NCI-H1436 (cell line): ENCODE data around the gene KLK8.
"Not testable (repeated sequence)": the region's sequence is repeated elsewhere in the genome, so short reads cannot be mapped to it uniquely, and the experiment has no call there.

ENCODE experiments used
- DNase-seq: peaks from one replicate; lab custom pipeline; 2025; lab: John Stamatoyannopoulos, UW

Gene KLK8

DNA sequence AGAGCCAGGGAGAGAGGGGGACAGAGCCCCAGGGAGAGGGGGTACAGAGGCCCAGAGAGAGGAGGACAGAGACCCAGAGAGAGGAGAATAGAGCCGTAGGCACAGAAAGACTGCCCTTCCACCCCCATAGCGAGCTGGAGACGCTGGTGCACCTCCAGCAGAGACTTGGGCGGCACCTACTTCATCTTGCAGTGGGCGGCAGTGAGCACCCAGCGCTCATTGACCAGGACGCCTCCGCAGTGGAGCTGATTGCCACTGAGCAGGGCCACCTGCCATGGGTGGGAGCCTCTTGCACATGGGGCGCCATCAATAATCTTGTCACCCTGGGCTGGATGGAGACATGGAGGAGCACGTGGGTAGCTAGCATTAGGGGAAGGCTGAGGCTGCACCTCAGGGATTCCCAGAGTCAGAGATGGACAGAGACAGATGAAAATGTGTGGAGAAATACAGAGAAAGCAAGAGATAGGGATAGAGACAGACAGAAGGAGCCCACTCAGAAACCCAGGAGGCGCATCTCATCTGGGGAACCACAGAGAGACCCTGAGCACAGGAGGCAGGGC is 19.7 kb downstream of the KLK8 start:
- no peak for DNase-seq

DNA sequence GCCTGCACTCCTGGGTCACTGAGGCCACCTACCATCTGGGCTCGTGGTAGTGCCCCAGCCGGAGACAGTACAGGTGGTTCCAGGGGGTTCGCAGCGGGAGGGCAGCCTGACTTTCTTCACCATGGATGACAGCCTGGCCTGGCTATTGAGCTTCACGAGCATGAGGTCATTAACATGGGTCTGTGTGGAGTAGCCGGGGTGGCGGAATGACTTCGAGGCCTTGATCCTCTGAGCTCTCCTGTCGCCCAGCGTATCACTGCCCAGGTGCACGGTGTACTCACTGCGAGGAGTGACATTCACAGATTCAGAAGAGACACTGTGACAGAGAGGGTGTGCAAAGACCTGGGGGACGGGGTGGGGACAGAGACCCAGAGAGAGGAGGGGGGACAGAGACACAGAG is 21.2 kb downstream of the KLK8 start:
- DNase-seq, result no peak

DNA sequence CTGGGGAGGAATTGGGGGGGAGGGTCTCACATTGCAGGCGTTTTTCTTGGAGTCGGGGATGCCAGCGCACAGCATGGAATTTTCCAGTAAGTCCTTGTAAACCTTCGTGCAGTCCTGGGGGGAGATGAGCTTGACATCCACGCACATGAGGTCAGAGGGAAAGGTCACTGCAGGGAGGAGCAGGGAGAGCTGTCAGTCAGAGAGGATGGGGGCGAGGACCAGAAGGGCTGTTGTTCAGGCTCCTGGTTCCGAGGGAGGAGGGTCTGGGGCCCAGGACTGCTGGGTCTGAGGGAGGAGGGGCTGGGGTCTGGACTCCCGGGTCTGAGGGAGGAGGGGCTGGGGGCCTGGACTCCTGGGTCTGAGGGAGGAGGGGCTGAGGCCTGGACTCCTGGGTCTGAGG is 21.6 kb downstream of the KLK8 start:
- DNase-seq, result no peak

DNA sequence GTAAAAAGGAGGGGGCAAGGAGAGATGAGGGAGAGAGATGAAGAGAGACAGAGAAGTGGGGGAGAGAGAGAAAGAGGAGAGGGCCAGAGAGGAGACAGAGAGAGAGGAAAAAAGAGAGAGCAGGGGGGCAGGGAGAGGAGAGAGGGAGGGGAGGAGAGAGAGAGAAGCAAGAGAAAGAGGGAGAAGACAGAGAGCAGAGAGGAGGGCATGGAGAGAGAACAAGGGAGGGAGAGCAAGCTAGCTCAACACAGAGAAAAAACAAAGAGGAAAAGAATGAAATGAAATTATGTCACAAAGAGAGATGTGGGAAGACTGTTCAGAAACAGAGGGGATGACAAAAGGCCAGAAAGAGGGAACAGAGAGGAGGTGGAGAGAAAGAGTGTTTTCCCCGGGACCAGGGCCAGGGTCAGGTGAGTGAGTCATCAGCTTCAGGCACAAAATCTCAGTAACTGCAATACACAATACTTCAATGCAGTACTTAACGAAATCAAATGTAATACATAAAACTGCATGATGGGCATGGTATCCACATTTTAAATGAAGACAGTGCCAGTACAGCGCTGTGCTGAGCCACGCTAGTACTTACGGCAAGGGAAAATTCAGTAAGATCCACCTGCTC is 22.5 kb downstream of the KLK8 start:
- DNase-seq, result no peak

DNA sequence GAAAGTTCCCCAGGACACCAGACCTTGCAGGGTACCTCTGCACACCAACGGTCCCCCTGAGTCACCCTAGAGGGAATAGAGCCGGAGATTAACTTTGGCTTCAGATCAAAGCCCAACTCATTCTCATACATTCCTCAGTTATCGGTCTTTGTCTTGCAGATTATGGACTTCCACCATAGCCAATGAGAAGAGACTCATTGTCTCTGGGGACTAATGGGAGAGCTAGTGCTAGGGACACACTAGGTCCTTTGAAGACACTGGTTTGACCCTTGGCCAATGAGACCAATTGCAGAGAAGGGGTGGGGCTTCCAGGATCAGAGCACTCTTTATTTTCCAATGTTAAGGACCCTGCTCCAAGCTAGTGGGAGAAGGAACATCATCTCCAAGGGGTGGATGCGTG is 23.8 kb downstream of the KLK8 start:
- no peak for DNase-seq

DNA sequence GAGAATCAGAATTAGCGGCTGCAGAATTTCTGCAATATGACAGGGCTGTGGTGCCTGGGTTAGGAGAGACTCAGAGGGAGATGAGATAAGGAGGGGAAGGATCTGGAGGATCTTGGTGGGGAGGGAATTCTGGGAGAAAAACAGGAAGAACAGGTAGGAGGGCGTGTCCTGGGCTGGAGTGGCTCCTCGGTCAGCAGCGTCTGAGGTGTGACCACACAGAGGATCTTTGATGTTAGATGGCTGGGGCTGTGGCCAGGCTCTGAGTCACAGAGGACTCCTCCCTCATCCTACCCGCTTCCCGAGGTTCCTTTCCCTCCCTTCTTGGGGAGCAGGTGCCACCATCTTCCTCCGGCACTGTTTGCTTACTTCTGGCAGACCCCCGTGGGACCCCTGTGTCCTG is 25.6 kb downstream of the KLK8 start:
- no peak for DNase-seq

DNA sequence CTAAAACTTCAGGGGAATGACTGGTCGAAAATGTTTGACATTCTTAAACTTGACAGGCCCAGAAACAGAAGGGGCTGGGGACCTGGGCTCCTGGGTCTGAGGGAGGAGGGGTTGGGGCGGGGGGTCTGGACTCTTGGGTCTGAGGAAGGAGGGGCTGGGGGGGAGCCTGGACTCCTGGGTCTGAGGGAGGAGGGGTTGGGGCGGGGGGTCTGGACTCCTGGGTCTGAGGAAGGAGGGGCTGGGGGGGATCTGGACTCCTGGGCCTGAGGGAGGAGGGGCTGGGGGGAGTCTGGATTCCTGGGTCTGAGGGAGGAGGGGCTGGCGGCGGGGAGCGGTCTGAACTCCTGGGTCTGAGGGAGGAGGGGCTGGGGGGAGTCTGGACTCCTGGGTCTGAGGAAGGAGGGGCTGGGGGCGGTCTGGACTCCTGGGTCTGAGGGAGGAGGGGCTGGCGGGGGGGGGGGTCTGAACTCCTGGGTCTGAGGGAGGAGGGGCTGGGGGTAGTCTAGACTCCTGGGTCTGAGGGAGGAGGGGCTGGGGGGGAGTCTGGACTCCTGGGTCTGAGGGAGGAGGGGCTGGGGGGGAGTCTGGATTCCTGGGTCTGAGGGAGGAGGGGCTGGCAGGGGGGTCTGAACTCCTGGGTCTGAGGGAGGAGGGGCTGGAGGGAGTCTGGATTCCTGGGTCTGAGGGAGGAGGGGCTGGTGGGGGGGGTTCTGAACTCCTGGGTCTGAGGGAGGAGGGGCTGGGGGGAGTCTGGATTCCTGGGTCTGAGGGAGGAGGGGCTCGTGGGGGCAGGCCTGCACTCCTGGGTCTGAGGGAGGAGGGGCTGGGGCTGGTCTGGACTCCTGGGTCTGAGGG is 26.5 kb downstream of the KLK8 start:
- no peak for DNase-seq

DNA sequence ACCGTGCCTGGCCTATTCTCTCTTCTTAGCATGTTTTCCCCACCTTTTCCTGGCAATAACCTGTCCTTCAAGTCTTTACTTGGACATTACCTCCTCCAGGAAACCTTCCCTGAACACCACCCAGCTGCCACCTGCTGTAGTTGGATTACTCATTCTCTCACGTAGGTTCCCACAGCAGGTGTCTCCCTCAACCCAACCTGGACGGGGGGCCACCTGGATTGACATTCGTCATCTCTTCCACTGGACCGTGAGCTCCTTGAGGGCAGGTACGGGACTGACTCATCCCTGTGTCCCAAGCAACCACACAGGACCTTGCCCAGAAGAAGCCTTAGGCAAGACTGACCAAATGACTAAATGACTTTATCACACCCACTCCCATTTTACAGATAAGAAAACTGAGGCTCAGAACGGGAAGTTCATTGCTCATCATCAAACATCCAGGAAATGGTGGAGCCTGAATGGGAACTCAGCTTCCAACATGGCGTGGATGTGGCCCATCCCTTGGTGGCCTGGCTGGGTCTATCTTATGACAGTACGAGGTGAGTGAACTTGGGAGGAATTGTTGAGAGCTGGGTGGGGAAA is 28.5 kb downstream of the KLK8 start:
- no peak for DNase-seq

DNA sequence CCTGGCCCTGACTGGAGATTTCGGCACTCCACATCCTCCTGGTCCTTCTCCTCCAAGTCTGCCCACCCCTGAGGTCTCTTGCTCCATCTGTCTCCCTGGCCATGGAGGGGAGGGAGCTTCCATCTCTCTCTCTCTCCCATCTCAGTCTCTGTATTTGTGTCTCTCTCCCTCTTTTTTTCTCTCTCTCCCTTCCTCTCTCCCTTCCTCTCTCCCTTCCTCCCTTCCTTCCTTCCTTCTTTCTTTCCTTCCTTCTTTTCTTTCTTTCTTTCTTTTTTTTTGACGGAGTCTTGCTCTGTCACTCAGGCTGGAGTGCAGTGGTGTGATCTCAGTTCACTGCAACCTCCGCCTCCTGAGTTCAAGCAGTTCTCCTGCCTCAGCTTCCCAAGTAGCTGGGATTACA is 31.6 kb downstream of the KLK8 start:
- not testable (repeated sequence) for DNase-seq

DNA sequence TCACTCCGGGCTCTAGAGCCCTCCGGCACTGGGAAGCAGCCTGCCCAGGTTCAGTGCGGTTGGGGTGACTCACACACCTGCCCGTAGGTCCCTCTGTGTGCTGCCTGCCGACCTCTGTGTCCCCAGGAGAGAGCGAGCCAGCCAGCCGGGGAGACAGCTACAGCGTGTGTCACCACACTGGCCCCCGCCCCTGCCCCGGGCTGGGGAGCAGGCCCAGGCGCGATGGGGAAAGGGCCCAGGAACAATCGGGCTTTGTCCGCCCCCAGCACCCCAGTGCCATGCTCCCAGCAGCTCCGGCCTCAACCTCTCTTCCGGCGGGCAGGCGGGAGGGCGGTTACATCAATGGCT is 32.0 kb downstream of the KLK8 start, which contains the start of gene KLK6:
Gene KLK6, minus strand, starts transcription at position 179 of the 348 bp plus-strand sequence. CDS start 1,487 bp downstream, outside the sequence.
- no peak for DNase-seq

DNA sequence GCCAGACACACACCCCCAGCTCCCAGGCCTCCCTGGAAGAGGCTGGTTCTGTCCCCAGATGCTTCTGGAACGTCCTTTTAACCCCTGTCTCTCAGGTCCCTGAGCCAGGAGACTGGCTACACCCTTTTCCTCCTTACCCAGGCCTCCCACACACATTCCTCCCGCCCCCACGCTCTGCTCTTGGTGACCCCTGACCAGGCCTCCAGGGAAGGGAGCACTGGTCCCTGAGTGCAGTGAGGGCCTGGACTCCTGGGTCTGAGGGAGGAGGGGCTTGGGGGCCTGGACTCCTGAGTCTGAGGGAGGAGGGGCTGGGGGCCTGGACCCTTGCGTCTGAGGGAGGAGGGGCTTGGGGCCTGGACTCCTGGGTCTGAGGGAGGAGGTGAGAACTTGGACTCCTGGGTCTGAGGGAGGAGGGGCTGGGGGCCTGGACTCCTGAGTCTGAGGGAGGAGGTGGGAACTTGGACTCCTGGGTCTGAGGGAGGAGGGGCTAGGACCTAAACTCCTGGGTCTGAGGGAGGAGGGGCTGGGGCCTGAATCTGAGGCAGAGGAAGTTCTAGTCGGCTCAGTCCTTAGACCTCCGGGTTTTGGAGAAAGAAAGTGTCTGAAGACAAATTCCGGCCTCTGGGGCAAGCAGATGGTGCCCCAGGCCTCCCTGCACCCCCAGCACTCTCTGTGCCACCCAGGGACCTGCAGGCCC is 32.5 kb downstream of the KLK8 start:
- DNase-seq, result no peak

DNA sequence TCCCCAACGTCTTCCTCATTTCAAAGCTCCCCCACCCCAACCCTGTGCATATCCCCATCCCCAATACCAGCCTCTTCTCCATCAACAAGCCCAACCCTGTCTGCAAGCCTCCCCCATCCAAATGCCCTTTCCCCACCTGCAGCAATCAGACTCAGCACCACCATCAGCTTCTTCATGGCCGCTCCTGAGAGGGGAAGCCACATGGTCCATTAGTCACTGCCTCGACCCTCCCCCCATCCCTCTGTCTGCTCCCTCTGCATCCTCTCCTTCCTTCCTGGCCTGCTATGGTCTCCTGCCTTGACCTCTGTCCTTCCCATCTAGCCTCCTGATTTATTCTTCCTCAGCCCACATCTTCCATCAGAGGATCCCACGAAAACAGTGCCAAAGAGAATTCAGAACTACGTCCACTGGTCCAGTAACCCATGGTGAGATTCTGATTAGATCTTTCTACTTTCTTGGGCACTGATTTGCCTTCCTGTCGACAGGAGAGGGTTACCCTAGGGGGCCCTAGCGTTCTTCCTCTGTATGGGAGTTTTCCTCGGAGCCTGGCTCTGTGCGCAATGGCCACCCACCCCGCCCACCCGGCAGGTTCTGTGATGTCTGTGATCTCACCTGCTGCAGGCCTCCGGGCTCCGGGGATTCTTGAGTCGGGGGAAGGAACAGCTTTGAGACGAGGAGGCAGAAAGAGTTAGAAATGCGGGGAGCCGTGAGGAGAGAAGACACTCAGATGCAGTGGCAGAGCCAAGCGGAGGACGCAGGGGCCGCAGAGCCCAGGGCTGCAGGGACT is 33.3 kb downstream of the KLK8 start:
- DNase-seq, result no peak

DNA sequence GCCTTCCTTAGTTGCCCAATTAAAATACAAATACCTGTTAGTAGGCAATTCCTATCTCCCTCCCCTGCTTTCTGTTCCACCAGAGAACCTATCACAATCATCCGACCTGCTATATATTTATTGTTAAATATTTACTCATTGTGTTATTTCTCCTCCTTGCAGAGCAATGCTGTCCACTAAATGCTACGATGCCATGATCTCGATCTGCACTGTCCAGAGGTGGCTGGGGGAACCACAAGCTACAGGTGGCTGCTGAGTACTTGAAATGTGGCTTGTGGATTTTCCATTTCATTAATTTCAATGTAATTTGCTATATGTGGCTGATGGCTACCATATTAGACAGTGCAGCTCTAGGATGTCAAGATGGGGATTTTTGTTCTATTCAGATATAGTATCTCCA is 37.1 kb downstream of the KLK8 start:
- no peak for DNase-seq

DNA sequence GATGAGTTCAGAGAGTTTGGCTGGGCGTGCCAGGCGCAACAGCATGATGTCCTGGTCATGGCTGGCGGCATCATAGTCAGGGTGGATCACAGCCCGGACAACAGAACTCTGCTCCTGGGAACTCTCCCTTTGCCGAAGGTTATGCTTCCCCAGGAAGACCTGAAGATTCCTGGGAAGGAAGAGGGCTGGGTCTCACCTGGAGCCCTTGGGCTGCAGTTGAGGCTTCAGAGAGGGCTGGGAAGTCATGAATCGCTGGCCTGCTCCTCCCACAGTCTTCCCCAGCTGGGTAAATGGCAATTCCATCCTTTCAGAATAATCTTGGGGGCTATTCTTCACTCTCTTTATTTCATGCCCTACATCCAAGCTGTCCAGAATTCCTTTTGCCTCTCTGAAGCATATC is 38.0 kb downstream of the KLK8 start:
- no peak for DNase-seq

DNA sequence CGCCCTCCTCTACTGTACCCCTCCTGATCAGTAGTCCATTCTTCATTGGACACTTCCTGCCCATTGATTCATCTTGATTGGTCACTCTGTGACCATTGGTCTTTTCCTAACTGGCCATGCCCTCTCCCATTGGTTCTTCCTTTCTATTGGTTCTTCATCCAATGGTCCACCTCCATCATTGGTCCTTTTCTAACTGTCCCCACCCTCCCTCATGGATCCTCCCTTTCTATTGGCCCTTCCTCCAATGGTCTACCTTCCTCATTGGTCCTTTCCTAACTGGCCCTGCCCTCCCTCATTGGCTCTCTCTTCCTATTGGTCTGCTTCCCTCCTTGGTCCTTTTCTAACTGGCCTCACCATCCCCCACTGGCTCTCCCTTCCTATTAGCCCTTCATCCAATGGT is 39.2 kb downstream of the KLK8 start:
- DNase-seq, result no peak

DNA sequence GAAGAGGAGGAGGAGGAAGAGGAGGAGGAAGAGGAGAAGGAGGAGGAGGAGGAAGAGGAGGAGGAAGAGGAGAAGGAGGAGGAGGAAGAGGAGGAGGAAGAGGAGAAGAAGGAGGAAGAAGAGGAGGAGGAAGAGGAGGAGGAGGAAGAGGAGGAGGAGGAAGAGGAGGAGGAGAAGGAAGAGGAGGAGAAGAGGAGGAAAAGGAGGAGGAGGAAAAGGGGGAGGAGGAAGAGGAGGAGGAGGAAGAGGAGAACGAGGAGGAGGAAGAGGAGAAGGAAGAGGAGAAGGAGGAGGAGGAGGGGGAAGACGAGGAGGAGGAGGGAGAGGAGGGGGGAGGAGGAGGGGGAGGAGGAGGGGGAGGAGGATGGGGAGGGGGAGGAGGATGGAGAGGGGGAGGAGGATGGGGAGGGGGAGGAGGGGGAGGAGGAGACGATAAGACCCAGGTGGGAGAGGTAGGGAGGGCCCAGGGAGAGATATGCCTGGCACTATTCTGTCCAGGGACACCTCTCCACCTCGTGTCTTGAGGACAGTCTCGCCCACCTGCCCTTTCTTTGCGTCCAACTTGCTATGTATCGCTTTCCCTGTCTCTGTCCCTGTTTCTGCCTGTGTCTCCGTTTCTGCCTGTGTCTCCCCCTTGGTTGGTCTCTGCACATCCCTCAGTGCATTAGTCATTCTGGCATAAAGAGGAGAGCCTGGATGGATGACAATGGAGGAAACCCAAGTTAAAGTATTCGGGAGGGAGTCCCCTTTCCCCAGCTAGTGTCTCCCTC is 41.5 kb downstream of the KLK8 start:
- DNase-seq, result no peak

DNA sequence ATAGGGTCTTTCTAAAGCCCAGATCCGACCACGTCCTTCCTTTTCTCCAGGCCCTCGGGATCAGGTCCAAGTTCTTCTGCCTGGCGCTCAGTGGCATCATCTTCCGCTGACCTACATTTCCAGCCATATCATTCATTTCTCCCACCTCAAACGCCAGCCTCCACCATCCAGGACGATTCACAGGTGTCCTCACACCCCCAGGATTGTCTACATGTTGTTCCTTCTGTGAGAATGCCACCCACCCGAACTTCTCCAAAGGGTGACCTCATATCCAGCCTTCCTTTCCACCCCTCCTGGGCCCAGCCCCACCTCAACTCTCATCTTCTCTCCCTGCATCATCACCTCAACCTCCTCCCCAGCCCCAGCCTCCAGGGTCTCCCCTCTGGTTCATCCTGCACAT is 43.8 kb downstream of the KLK8 start:
- DNase-seq, result no peak

DNA sequence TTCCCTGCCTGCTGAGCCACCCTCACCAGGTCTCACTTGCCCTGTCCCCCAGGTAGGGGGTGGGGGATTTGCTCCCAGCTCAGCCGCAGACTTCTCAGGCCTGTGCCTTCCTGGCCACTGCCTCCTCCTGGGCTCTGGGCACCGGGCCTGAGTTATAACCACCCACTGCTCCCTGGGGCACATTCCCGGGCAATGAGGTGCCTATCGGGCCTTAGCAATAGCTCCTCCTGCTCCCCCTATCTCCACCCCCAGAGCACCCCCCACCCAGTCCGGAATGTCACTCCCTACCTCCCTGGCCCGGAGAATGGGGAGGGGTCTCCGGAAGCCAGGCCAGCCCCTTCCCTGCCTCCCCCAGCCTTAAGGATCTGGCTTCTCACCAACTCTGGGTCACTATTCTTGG is 48.5 kb downstream of the KLK8 start, which contains the start of gene KLK5:
Gene KLK5, minus strand, starts transcription at position 129 of the 400 bp plus-strand sequence. CDS start 381 bp downstream, outside the sequence.
- no peak for DNase-seq

DNA sequence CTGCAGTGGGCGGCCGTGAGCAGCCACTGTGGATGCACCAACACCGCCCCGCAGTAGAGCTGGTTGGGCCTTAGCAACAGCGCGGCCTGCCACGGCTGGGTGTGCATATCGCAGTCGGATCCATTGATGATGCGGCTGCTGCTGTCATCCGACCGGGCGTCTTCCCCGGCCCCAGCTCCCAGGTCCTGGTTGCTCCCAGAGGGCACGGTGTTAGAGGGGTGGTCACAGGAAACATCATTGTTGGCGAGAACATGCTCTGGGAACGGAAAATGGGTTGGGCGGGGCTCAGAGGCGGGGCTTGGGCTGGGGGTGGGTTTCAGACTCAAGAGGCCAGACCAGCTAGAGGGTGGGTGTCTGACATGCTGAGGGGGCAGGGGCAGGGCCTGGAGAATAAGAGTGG is 51.5 kb downstream of the KLK8 start:
- DNase-seq, result no peak

DNA sequence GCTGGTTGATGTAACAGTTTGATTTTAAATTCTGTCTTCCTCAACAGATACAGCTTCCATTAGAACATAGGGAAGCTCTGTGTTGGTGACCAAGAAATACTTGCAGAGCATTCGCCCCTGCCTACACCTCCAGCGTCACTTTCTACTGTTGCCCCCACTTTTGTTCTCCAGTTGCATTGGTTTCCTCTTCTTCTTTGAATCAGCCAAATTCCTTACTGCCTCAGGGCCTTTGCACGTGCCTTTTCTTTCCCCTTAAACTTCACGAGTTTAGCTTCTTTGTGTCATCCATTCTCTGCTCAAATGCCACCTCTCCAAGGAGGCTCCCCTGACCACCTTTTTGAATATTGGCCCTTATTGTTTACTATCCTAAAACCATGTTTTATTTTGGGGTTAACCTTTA is 54.3 kb downstream of the KLK8 start:
- DNase-seq, result no peak
